SK-N-MC (cell line): ENCODE results near the gene ZNF764.

Experiments
- DNase-seq: peaks from one replicate; pipeline ENCODE4 v3.0.0-alpha.2; 2011; ENCODE audit warnings: low read depth, low spot score
- H3K27ac ChIP-seq: fragments of 200-600 bp; sonication (generic); 2 replicates; pipeline ENCODE4 v1.5.1; 2016; ENCODE audit warnings: mixed run types
- H3K36me3 ChIP-seq: fragments of 200-600 bp; sonication (generic); 2 replicates; pipeline ENCODE4 v1.6.1; 2017; ENCODE audit warnings: antibody characterized with exemption, low read length, mixed read lengths; ENCODE audit not compliant: insufficient read depth
- H3K4me3 ChIP-seq: fragments of 200-600 bp; sonication (generic); 2 replicates; pipeline ENCODE4 v1.5.1; 2016
- H3K9ac ChIP-seq: fragments of 200-600 bp; sonication (generic); 2 replicates; pipeline ENCODE4 v1.8.0; 2017; ENCODE audit warnings: mixed run types, mixed read lengths; ENCODE audit not compliant: insufficient read length
- H3K9me3 ChIP-seq: fragments of 200-600 bp; sonication (generic); 2 replicates; pipeline ENCODE4 v1.6.1; 2017; ENCODE audit warnings: low read depth, mild to moderate bottlenecking, antibody characterized with exemption, low read length, moderate library complexity, mixed read lengths
- EZH2 ChIP-seq: fragments of 200-600 bp; sonication (generic); IDR thresholded peaks from one replicate; pipeline ENCODE4 v1.6.1; 2017; ENCODE audit warnings: antibody characterized with exemption
- FOXP2 ChIP-seq: optimal IDR thresholded peaks from 2 replicates; pipeline ENCODE3; 2011; ENCODE audit warnings: mild to moderate bottlenecking, moderate library complexity; ENCODE audit not compliant: insufficient read depth; ENCODE audit errors: extremely low read length, control extremely low read depth
- POLR2AphosphoS5 ChIP-seq: IDR thresholded peaks from 2 replicates; pipeline ENCODE4 v1.6.1; 2012; ENCODE audit warnings: mild to moderate bottlenecking, low read depth, low read length, borderline replicate concordance

The ZNF764 gene

GRCh38 chr16:30567160-30567990 is 9.2 kb upstream of the ZNF764 start:
- Histone ChIP-seq H3K9me3 (no peaks in the 10 kb centered on the region), H3K27ac (no peak overlapping the region), H3K9ac (no peak overlapping the region), H3K4me3 (0 out of 2 replicates have a peak overlapping the region, but pooled peaks have one; percentile 17), H3K36me3 (no peaks in the 10 kb centered on the region)
- TF ChIP-seq POLR2AphosphoS5 (no peak), EZH2 (no peak), FOXP2 (no peak)
- no peak for DNase-seq

GRCh38 chr16:30566531-30566930 is 8.4 kb upstream of the ZNF764 start:
- Histone ChIP-seq H3K27ac (no peak overlapping the region), H3K36me3 (no peaks in the 10 kb centered on the region), H3K4me3 (no peak overlapping the region), H3K9me3 (no peaks in the 10 kb centered on the region), H3K9ac (no peak overlapping the region)
- DNase-seq: no peak
- TF ChIP-seq EZH2 (no peak), FOXP2 (no peak), POLR2AphosphoS5 (no peak)

- DNase-seq: no peak
Measured at GRCh38 chr16:30565984-30566383, 7.8 kb upstream of the ZNF764 start.

GRCh38 chr16:30565526-30565925 is 7.4 kb upstream of the ZNF764 start:
- no peak overlapping the region for H3K4me3 ChIP-seq
- H3K9ac ChIP-seq: no peak overlapping the region
- H3K36me3 ChIP-seq: no peaks in the 10 kb centered on the region
- TF ChIP-seq EZH2: no peak
- TF ChIP-seq FOXP2: no peak
- no peak for TF ChIP-seq POLR2AphosphoS5
- H3K27ac ChIP-seq: no peak overlapping the region
- no peak for DNase-seq
- no peaks in the 10 kb centered on the region for H3K9me3 ChIP-seq

More at GRCh38 chr16:30565984-30566383, 7.8 kb upstream of the ZNF764 start:
- Histone ChIP-seq H3K36me3 (no peaks in the 10 kb centered on the region), H3K27ac (no peak overlapping the region), H3K9me3 (no peaks in the 10 kb centered on the region), H3K9ac (no peak overlapping the region), H3K4me3 (no peak overlapping the region)
- no peak for TF ChIP-seq FOXP2

- TF ChIP-seq POLR2AphosphoS5 (no peak), EZH2 (no peak), FOXP2 (no peak)
- H3K9me3 ChIP-seq: no peaks in the 10 kb centered on the region
- DNase-seq: no peak
- no peak overlapping the region for H3K4me3 ChIP-seq
- H3K27ac ChIP-seq: no peak overlapping the region
- H3K36me3 ChIP-seq: no peaks in the 10 kb centered on the region
- no peak overlapping the region for H3K9ac ChIP-seq
Measured at GRCh38 chr16:30562021-30562420, 3.8 kb upstream of the ZNF764 start.

- H3K4me3 ChIP-seq: no peak overlapping the region
- DNase-seq: no peak
- H3K9me3 ChIP-seq: no peaks in the 10 kb centered on the region
Measured at GRCh38 chr16:30561089-30561816, 3.1 kb upstream of the ZNF764 start.

GRCh38 chr16:30559690-30560089 is 1.5 kb upstream of the ZNF764 start:
- Histone ChIP-seq H3K4me3 (no peak overlapping the region), H3K9ac (no peak overlapping the region), H3K27ac (0 out of 2 replicates have a peak overlapping the region, but pooled peaks have one; percentile 82), H3K36me3 (peaks cover 8% of the 10 kb centered on the region; the same call in 1 of the 2 replicates), H3K9me3 (no peaks in the 10 kb centered on the region)
- DNase-seq: no peak
- no peak for TF ChIP-seq POLR2AphosphoS5
- TF ChIP-seq FOXP2: no peak
- TF ChIP-seq EZH2: no peak

More at GRCh38 chr16:30561089-30561816, 3.1 kb upstream of the ZNF764 start:
- TF ChIP-seq POLR2AphosphoS5: no peak
- no peak for TF ChIP-seq EZH2
- no peak for TF ChIP-seq FOXP2
- Histone ChIP-seq H3K9ac (no peak overlapping the region), H3K36me3 (no peaks in the 10 kb centered on the region; the same call in 1 of the 2 replicates), H3K27ac (no peak overlapping the region)

- Histone ChIP-seq H3K9me3 (no peaks in the 10 kb centered on the region), H3K27ac (peak overlapping the region; percentile 82), H3K4me3 (peak overlapping the region; percentile 98), H3K36me3 (peaks cover 8% of the 10 kb centered on the region; the same call in 1 of the 2 replicates), H3K9ac (peak overlapping the region; percentile 95)
- no peak for DNase-seq
- no peak for TF ChIP-seq POLR2AphosphoS5
- TF ChIP-seq FOXP2: no peak
- no peak for TF ChIP-seq EZH2
Measured at GRCh38 chr16:30558789-30559377, 709 bp upstream of the ZNF764 start.
